ENCODE data around the gene ABLIM3.

The ABLIM3 gene

DNA sequence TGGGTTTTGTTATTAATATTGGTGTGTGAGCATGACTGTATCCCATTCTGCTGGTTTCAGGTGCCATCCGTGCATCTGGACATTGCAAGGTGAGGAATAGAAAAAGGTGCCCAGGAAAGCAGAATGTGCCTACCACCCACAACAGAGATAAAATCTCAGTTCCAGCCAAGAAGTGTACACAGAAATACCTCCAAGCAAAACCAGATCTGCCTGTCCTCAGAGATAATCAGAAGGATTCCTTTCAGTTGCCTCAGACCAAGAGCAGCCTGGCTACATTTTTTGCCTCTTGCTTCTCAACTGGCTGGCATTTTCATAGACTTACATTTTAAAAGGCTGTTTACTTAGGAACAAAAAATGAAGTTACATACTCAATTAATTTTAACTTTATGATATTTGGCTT is 12.1 kb upstream of the ABLIM3 start:
- CTCF ChIA-PET, result interaction anchor here (0.9 to 7.0 kb wide), 16 partner anchors 8 to 396 kb away, joined by 3 to 163 read pairs (median 8); partner anchors contain the start of gene ABLIM3
- no peak for DNase-seq (ENCODE audit: low read depth, low spot score)
- POLR2A ChIA-PET, result no interaction called here

GRCh38 chr5:149130121-149130914 is 11.0 kb upstream of the ABLIM3 start:
- ChIA-PET POLR2A (no interaction called here), CTCF (interaction anchor here (0.8 to 7.0 kb wide), 24 partner anchors 8 to 399 kb away, joined by 3 to 163 read pairs (median 6); partner anchors contain the start of gene ABLIM3)
- TF ChIP-seq CTCF (IDR thresholded peaks at IDR 0.05; ENCODE audit: insufficient read depth, low read length, missing control alignments), result peak; percentile 37
- DNase-seq (ENCODE audit: low read depth, low spot score), result no peak
- no peak overlapping the region for H3K4me3 ChIP-seq (ENCODE audit: low read depth, low read length)

More for the DNA sequence above, 12.1 kb upstream of the ABLIM3 start:
- no peak for TF ChIP-seq CTCF (IDR thresholded peaks at IDR 0.05; ENCODE audit: insufficient read depth, low read length, missing control alignments)
- H3K4me3 ChIP-seq (ENCODE audit: low read depth, low read length), result no peak overlapping the region

GRCh38 chr5:149132474-149132873 is 8.8 kb upstream of the ABLIM3 start:
- DNase-seq (ENCODE audit: low read depth, low spot score), result no peak
- ChIA-PET CTCF (interaction anchor here (1.1 to 7.0 kb wide), 9 partner anchors 9 to 399 kb away, joined by 3 to 163 read pairs (median 36); partner anchors contain the start of gene ABLIM3), POLR2A (no interaction called here)
- TF ChIP-seq CTCF (IDR thresholded peaks at IDR 0.05; ENCODE audit: insufficient read depth, low read length, missing control alignments), result no peak
- H3K4me3 ChIP-seq (ENCODE audit: low read depth, low read length), result no peak overlapping the region

DNA sequence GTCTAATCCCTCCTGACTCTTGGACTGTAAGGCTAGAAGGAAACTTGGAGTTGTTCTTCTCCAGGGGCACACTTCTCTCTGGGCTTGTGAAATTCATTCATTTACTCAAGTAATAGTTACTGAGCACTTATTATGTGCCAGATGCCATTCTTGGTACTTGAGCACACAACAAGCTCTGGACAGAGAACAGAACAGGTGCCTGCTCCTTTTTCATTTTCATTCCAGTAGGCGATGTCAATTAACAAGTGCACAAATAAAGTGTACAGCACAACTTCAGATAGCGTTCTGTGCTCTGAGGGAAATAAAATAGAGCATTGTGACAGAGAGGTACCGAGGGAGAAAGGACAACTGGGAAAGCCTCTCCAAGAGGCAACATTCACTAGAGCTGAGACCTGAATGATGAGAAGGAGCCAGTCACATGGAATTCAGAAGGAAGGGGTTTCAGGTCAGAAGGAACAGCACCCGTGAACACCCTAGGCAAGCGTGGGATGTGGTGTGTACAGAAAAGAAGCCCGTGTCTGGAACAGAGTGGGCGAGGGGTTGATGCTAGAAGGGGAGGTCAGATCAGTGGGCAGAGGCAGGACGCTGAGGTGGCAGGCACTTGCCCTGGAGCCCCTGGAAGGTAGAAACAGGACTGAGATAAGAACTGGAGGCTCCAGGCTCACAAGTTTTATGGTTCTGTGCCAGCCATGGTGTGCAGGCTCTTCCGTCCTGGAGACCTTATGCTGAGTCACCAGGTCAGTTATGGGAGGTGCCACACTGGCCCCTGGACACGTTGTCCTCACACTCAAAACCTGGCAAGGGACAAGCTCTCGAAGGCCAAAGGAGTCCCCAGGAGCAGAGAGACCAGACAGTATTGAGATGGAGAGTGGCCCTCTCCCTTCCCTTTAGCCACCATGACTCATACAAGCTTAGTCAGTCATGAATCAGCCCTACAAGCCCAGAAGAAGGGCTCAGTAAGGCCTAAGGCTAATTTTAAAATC is 7.2 kb upstream of the ABLIM3 start:
- ChIA-PET CTCF (interaction anchor here (0.8 to 7.0 kb wide), 13 partner anchors 7 to 403 kb away, joined by 3 to 163 read pairs (median 6); partner anchors contain the start of gene ABLIM3), POLR2A (interaction anchor here (0.6 to 0.8 kb wide), 2 partner anchors 41 to 168 kb away, joined by 3 read pairs; no protein-coding TSS in a partner anchor)
- no peak for DNase-seq (ENCODE audit: low read depth, low spot score)
- TF ChIP-seq CTCF (IDR thresholded peaks at IDR 0.05; ENCODE audit: insufficient read depth, low read length, missing control alignments), result no peak
- H3K4me3 ChIP-seq (ENCODE audit: low read depth, low read length), result no peak overlapping the region

GRCh38 chr5:149134778-149135500 is 6.4 kb upstream of the ABLIM3 start:
- DNase-seq (ENCODE audit: low read depth, low spot score), result no peak
- no peak for TF ChIP-seq CTCF (IDR thresholded peaks at IDR 0.05; ENCODE audit: insufficient read depth, low read length, missing control alignments)
- POLR2A ChIA-PET, result interaction anchor here (0.6 to 0.8 kb wide), 2 partner anchors 40 to 169 kb away, joined by 3 read pairs; no protein-coding TSS in a partner anchor
- CTCF ChIA-PET, result interaction anchor here (0.8 to 7.0 kb wide), 9 partner anchors 11 to 404 kb away, joined by 3 to 163 read pairs (median 4); no protein-coding TSS in a partner anchor
- no peak overlapping the region for H3K4me3 ChIP-seq (ENCODE audit: low read depth, low read length)

Data from AG04449 (cell line).